ENCODE data around the gene TNFRSF1B. TPM values are rescaled to one million over a fixed set of nuclear protein-coding genes. Genes with fewer than 3 reads are reported as not detected.

The TNFRSF1B gene
- total RNA-seq, 1 experiment from 2014 or later = 0.61 TPM

- ChIA-PET RAD21 (ENCODE audit: low non-redundant PET in 1 of 2, low total read pairs in 2 of 2, uncharacterized antibody in 2 of 2, unreplicated experiment in 2 of 2) (no interaction called here), POLR2A (no interaction called here), CTCF (no interaction called here)
- Histone ChIP-seq H3K27me3 (ENCODE audit: insufficient read depth, low read length) (no peaks in the 10 kb centered on the region), H3K79me2 (ENCODE audit: insufficient read depth, low read length) (no peaks in the 10 kb centered on the region), H2AFZ (ENCODE audit: low read depth, low read length, poor library complexity, severe bottlenecking) (no peak overlapping the region), H3K9me3 (ENCODE audit: control insufficient read depth in 1 of 2, insufficient read depth in 1 of 2, low read depth in 1 of 2, low read length in 2 of 2) (no peaks in the 10 kb centered on the region), H3K4me1 (ENCODE audit: control insufficient read depth in 1 of 2, insufficient read depth in 2 of 2, low read length in 2 of 2) (peaks cover 24 to 35% of the 10 kb centered on the region in 2 experiments), H3K9me2 (ENCODE audit: insufficient read depth) (no peaks in the 10 kb centered on the region), H3K27ac (ENCODE audit: low read depth, low read length) (no peak overlapping the region), H3K36me3 (ENCODE audit: control insufficient read depth in 1 of 2, insufficient read depth in 2 of 2, low read length in 2 of 2) (no peaks in the 10 kb centered on the region), H3K4me2 (ENCODE audit: low read length) (no peak overlapping the region), H3K4me3 (replicated peaks in 1 of 2; ENCODE audit: low read depth in 1 of 2, low read length in 2 of 2) (no peak overlapping the region), H4K20me1 (ENCODE audit: insufficient read depth) (no peaks in the 10 kb centered on the region), H3K9ac (ENCODE audit: low read length) (no peak overlapping the region)
- ATAC-seq = no peak
- BruUV-seq (replicated peaks) = no TSS peak
- intact Hi-C loops (cut with micrococcal nuclease) = no loop called here
- TF ChIP-seq CBX3 (IDR thresholded peaks at IDR 0.05; ENCODE audit: low read depth) = no peak
- no peak for TF ChIP-seq CTCF (IDR thresholded peaks at IDR 0.05 in 2 of 3, conservative IDR thresholded peaks at IDR 0.05 in 1 of 3; ENCODE audit: borderline replicate concordance in 1 of 3, insufficient read depth in 1 of 3, low read depth in 2 of 3, low read length in 2 of 3)
- TF ChIP-seq YY1 (IDR thresholded peaks at IDR 0.05; ENCODE audit: extremely low read depth, insufficient replicate concordance, low read depth, low read length) = no peak
- TF ChIP-seq EGR1 (IDR thresholded peaks at IDR 0.05; ENCODE audit: low read depth) = no peak
- no peak for TF ChIP-seq CEBPB (IDR thresholded peaks at IDR 0.05; ENCODE audit: low read depth)
- no peak for TF ChIP-seq POLR2AphosphoS5 (IDR thresholded peaks at IDR 0.05; ENCODE audit: low read depth, low read length)
- no peak for TF ChIP-seq ZBTB33 (IDR thresholded peaks at IDR 0.05; ENCODE audit: extremely low read depth, insufficient replicate concordance, low read length)
- TF ChIP-seq POLR2A (IDR thresholded peaks at IDR 0.05; ENCODE audit: borderline replicate concordance, extremely low read depth, insufficient read depth, insufficient read length) = no peak
- DNase-seq (ENCODE audit: low read depth, low spot score) = no peak
These were observed 14.1 kb downstream of the TNFRSF1B start for GRCh38 chr1:12180903-12181302.
